ENCODE results near the gene SLC2A9.

DNA sequence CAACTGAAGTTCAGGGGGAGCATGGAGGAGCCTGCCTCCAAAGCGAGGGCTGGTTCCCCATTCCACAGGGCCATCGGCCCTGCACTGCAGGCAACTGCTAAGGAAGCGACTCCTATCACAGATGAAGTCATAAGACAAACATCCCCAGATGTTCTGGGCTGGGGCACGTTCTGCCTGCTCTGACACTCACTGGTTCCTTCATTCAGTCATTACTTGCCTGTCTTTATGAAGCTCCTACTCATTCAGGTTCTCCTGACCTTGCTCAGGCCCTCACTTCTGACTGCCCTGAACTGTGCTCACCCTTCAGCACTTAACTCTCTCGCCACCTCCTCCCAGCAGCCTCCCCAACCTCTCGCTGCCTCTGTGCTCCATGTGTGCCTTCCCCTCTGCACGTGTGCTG, 2.5 kb upstream of the SLC2A9 start:
- TF ChIP-seq EP300 (conservative IDR thresholded peaks at IDR 0.05; ENCODE audit: poor library complexity, severe bottlenecking) (no peak), POLR2AphosphoS5 (IDR thresholded peaks at IDR 0.05) (no peak), TAF1 (IDR thresholded peaks at IDR 0.05; ENCODE audit: low read depth) (no peak)
- TF ChIP-seq, protein P1, sequence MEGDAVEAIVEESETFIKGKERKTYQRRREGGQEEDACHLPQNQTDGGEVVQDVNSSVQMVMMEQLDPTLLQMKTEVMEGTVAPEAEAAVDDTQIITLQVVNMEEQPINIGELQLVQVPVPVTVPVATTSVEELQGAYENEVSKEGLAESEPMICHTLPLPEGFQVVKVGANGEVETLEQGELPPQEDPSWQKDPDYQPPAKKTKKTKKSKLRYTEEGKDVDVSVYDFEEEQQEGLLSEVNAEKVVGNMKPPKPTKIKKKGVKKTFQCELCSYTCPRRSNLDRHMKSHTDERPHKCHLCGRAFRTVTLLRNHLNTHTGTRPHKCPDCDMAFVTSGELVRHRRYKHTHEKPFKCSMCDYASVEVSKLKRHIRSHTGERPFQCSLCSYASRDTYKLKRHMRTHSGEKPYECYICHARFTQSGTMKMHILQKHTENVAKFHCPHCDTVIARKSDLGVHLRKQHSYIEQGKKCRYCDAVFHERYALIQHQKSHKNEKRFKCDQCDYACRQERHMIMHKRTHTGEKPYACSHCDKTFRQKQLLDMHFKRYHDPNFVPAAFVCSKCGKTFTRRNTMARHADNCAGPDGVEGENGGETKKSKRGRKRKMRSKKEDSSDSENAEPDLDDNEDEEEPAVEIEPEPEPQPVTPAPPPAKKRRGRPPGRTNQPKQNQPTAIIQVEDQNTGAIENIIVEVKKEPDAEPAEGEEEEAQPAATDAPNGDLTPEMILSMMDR (IDR thresholded peaks at IDR 0.05; ENCODE audit: poor library complexity, severe bottlenecking): no peak
